Coronary artery (tissue), 2 donors: ENCODE data around the gene NKAIN4.

Source experiments
- DNase-seq: peaks from one replicate; pipeline ENCODE4 v3.0.0-alpha.2; 2017; ENCODE audit warnings: low spot score
- H3K27ac ChIP-seq, 2 donors: fragments of 200-600 bp; sonication (generic); one replicate each; pipeline ENCODE4 v1.5.1; 2016 to 2019
- H3K4me3 ChIP-seq: fragments of 200-600 bp; sonication (generic); 2 replicates; pipeline ENCODE4 v1.5.1; 2016; ENCODE audit warnings: mild to moderate bottlenecking, moderate library complexity
- TF ChIP-seq, protein P1 (sequence below): fragments of 200-600 bp; sonication (generic); IDR thresholded peaks from one replicate; pipeline ENCODE4 v1.5.1; 2019; ENCODE audit warnings: antibody characterized with exemption

Gene NKAIN4

DNA sequence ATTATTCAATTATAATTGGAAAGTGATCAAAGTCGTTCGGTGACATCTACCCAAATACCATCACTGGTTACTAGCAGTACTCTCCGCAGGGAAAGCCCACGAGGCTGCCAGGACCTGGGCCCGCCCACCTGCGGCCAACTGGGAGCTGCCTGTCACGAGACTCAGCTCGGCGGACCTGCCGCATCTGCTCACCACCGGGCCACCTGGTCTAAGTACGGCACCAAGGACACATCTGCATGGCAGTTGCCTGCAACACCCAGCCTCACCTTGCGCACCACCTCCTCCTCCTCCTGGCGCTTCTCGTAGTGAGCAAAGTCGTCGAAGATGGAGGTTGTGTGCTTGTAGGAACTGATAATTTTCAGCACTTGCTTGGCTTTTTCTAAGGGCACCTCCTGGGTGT lies 52.2 kb downstream of the NKAIN4 start:
- DNase-seq: no peak
- Histone ChIP-seq H3K27ac (no peak overlapping the region), H3K4me3 (no peak overlapping the region)
- TF ChIP-seq, protein P1, sequence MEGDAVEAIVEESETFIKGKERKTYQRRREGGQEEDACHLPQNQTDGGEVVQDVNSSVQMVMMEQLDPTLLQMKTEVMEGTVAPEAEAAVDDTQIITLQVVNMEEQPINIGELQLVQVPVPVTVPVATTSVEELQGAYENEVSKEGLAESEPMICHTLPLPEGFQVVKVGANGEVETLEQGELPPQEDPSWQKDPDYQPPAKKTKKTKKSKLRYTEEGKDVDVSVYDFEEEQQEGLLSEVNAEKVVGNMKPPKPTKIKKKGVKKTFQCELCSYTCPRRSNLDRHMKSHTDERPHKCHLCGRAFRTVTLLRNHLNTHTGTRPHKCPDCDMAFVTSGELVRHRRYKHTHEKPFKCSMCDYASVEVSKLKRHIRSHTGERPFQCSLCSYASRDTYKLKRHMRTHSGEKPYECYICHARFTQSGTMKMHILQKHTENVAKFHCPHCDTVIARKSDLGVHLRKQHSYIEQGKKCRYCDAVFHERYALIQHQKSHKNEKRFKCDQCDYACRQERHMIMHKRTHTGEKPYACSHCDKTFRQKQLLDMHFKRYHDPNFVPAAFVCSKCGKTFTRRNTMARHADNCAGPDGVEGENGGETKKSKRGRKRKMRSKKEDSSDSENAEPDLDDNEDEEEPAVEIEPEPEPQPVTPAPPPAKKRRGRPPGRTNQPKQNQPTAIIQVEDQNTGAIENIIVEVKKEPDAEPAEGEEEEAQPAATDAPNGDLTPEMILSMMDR: no peak

- no peak for DNase-seq
- H3K4me3 ChIP-seq: no peak overlapping the region
- no peak overlapping the region for H3K27ac ChIP-seq
- TF ChIP-seq, protein P1: no peak
These were observed 55.7 kb downstream of the NKAIN4 start for GRCh38 chr20:63198606-63199005.

DNA sequence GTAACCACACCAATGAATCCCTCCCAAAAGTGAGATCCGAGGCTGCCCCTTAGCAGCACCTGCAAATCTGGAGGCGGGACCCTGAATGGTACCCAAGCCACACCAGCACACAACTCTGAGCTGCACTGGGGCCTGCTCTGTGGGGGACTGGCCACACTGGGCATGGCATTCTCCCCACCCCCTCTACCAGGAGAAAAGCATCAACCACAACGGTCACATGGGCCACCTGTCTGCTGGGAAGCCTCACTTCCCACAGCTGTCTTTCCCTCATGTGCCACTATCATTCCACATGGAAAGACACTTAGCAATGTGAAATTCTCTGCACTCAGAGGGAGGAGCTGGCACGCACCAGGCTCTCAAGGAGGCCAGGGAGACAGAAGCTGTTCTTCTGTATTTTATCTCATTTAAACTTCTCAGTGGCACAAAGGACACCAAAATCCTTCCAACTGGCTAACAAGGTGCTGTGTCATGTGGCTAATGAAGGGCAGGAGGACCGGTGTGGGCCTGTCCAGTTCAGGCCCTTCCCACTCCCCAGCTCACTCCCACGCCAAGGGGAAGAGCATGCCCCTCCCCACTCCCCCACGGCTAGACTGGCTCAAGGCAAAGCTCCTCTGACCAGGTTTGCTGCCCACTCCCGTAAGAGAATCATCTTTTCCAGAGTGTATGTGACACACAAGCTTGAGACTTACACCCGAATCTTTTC lies 57.3 kb downstream of the NKAIN4 start:
- TF ChIP-seq, protein P1: no peak
- Histone ChIP-seq H3K27ac (no peak overlapping the region), H3K4me3 (no peak overlapping the region)
- no peak for DNase-seq

DNA sequence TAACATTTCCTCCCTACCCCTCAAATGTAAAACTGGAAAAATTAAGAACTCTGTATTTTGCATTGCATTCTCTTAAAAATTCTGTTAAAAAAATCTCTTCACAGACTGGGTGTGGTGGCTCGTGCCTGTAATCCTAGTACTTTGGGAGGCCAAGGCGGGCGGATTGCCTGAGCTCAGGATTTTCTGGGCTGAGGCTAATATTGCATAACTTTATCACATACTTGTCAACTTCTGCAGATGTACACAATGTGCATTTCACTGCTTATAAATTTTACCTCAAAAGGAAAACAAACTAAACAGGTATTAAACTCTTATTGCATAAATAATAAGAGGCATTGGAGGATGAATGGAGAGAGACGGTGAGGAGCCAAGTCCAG lies 59.5 kb downstream of the NKAIN4 start:
- DNase-seq: no peak
- Histone ChIP-seq H3K27ac (no peak overlapping the region), H3K4me3 (no peak overlapping the region)
- TF ChIP-seq, protein P1: no peak

GRCh38 chr20:63194007-63194796 lies 60.1 kb downstream of the NKAIN4 start:
- no peak overlapping the region for H3K27ac ChIP-seq
- DNase-seq: no peak
- no peak overlapping the region for H3K4me3 ChIP-seq
- TF ChIP-seq, protein P1: no peak

- TF ChIP-seq, protein P1: no peak
- DNase-seq: no peak
- Histone ChIP-seq H3K4me3 (no peak overlapping the region), H3K27ac (no peak overlapping the region)
These were observed 61.5 kb downstream of the NKAIN4 start for GRCh38 chr20:63192721-63193120.

DNA sequence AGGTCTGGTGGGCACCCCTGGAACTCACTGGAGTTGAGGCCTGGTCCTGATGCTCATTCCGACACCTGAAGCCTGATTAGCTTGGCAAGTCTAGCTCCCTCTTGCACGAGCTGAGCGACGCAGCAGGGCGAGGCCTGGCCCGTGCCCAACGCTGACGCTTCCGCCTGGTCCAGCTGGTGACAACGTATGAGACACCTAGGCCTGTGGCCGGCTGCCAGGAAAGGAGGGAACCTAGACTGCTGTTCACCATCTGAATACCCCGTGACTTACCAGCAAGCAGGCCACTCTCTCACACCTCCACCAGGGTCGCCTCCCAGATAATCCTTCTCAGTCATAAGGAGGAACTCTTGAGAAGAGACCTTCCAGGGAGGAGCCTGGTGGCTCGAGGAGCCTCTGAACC lies 62.9 kb downstream of the NKAIN4 start:
- no peak for DNase-seq
- TF ChIP-seq, protein P1: no peak

More for the DNA sequence above, 62.9 kb downstream of the NKAIN4 start:
- Histone ChIP-seq H3K27ac (no peak overlapping the region), H3K4me3 (no peak overlapping the region)
